Stimulated activated CD8-positive, alpha-beta memory T cell treated with anti-CD3 and anti-CD28 coated beads, Interleukin-4, amount 100 ng/mL, for 48 hours (primary cell): ENCODE results near the gene AIMP1.
"Not testable (repeated sequence)": the region's sequence is repeated elsewhere in the genome, so short reads cannot be mapped to it uniquely, and the experiment has no call there.

Experiments used
- DNase-seq: peaks from one replicate; pipeline ENCODE4 v3.0.0-alpha.2; 2020

Gene AIMP1

DNA sequence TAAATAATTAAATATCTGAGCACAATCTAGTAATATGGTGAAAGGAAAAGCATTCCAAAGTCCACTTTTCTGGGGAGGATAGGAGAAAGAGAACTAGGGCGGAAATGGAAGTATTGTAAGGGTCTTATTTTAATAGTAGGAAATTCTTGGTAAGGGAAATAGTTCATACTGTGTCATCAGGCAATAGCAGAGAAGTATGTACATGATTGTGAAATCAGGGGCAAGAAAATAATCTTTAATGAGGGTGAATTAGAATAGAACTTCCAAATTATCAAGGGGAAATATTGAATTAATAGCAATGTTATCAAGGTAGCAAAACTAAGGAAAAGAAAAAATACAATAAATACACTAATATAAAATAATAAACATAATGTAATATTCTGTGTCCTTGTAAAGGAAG is 37.4 kb downstream of the AIMP1 start:
- DNase-seq, result no peak

DNA sequence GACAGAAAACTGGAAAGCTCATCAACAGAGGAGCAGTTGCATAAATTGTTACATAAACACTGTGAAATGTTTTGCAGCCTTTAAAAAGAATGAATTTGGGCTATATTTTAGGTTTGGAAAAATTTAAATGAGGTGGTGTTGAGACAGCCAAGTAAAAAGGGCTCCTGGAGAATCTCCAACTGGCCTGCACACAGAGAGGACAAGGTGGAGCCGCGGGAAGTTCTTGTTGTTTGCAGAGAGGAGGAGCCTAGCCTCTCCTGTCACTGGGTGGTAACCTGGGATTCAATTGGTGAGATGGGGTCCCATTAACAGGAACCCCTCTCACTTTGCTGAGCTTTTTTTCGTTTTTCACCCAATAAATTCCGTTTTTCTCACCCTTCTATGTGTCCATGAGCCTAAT is 38.8 kb downstream of the AIMP1 start:
- DNase-seq, result no peak

DNA sequence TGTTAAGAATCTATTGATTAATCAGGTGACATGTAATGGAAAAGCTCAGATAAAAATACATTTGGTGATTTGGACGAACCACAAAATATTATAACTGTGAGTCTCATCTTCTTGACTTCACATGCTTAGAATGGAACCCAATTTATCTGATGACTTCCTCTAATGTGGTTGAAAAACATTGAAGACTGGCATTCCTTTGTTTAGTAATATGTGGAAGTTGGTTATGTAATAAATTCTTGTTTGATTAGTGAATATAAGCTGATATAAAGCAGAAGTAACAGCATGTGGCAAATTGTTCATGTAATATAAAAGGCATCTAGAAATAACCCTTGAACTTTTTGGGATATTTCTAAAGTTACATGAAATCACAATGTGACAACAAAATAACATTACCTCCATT is 42.5 kb downstream of the AIMP1 start:
- no peak for DNase-seq

DNA sequence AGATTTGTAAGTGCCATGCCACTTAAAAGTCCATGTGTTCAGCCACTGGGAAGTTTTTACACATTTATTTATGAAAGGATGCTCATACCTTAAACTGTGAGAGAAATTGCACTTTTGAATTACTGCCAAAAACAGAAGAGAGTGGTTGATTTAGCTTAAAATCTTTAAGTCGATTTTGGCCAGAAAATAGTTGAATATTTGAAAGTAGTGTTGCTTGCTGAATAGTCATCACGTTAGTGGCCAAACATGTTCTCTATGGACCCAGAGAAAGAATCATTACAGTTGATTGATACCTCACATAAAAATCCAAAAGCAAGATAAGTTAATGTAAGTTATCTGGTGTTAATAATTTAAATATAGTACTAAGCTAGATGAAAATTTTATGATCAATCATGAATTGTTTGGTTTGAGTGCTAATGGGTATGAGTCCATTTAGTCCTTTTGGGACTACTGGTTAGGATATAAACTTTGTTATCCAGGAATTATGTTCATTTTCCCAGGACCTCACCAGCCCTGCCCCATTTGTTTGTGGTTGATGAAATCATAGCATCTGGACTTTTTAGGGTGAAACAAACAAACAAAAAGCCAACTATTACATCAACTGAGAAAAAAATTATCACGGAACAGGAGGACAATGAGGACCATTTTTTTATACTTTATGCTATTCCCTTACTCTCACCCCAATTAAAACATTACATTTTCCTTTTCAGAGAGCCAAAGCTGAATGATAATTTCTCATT is 45.9 kb downstream of the AIMP1 start:
- no peak for DNase-seq

DNA sequence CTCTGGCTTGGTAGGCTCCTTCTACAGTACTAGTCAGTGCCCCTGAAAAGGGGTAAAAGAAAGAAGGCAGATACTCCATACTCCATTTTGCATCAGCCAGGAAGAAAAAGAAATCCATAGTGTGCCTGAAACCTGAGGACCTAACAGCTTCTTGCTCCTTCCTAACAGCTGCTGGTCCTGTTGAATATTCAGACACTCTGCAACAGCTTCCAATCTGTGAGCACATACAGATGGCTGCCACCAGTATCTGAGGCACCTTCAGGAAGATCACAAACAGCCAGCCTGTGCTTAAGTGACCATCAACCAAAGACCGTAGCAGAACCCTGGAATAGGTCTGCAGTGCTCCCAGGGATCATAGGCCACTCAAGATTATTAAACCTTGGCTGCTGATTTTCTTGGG is 47.9 kb downstream of the AIMP1 start:
- DNase-seq, result no peak

GRCh38 chr4:106365613-106366012 is 49.3 kb downstream of the AIMP1 start:
- no peak for DNase-seq

- DNase-seq, result no peak
Observed at GRCh38 chr4:106366026-106366425, 49.7 kb downstream of the AIMP1 start.

GRCh38 chr4:106367072-106367471 is 50.7 kb downstream of the AIMP1 start:
- no peak for DNase-seq

DNA sequence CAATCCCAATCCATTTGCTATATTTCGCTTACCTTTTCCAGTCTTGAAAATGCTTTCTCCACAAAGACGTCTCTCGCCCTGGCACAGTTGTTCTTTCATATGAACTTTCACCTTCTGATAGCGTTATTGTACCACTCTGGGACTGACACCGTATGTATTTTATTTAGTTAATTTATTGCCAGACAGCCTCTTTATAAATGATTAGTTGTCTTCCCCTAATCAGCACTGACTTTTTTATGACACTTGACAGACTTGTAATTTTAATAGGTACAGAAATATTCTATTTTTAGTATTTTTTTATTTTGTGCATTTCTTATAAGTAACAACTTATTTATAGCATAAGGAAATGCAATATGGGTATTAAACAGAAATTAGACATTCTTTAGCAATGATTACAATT is 52.3 kb downstream of the AIMP1 start, which contains the start of gene GIMD1:
TSS of gene GIMD1 (minus strand) at position 101 of the 400 bp plus-strand sequence. CDS start 1,343 bp downstream, outside the sequence.
- no peak for DNase-seq

DNA sequence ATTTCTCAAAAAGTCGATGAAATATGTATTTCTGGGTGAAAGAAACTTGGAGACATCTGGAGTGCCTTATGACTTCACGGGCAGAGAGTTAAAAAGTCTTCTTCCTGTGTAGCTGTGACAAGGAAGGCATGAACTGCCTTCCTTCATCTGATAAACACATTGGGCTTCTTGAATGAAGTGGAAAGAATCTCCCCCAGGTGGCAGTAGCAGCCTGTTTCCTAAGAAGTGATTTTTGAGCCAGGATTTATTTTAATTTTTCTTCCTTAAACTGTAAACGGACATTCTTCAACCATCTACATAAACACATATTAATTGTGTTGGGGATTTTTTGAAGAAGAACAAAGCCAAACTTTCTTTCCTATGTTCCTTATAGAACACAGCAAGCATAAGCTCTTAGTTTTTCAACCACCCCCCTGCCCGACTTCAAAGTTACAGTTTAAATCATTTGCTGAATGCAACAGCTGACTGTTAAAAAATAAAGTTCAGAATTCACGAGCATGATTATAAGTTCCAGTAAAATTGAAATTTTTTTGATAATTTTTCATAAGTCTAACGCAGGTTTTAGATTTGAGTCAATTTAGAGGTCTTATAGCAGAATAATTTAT is 53.2 kb downstream of the AIMP1 start:
- DNase-seq, result no peak

GRCh38 chr4:106370214-106370613 is 53.9 kb downstream of the AIMP1 start:
- no peak for DNase-seq

DNA sequence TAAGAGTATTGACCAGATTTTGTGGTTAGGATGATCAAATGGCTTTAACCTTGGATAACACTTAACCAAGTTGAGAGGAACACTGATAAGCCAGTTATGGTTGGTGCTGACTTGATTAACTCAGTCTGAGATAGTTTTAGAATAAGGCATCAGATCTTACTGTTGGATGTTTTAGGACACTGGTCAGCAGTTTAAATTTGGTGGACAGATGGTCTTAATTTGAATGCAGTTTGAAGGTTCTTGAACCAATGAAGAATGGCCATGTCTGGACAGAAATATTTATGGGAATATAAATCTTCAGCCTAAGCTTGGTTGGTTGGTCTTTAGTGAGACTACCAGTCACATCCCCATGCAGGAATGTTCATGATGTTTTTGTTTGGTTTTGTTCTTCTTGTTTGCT is 54.8 kb downstream of the AIMP1 start:
- DNase-seq, result no peak

- no peak for DNase-seq
Observed at GRCh38 chr4:106373026-106373425, 56.7 kb downstream of the AIMP1 start.

GRCh38 chr4:106380179-106380578 is 63.8 kb downstream of the AIMP1 start:
- DNase-seq, result no peak

DNA sequence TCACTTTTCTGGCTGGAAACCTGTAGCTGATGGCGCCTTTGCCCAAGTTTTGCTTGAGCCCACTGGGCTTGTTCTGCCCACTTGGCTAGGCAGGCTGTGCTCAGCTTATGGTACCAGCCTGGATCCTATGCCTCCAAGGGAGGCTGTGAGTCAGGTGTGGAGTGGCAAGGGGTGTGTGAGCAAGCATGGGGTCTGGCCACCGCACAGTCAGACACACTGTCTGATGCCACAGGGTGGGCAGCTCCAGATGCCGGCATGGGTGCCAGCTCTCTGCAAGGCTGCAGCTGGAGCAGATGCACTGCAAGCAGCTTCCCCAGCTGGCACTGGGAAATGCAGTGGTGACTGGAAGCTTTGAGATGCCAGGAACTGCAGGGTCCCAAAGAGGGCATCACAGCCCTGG is 68.5 kb downstream of the AIMP1 start:
- DNase-seq, result no peak

DNA sequence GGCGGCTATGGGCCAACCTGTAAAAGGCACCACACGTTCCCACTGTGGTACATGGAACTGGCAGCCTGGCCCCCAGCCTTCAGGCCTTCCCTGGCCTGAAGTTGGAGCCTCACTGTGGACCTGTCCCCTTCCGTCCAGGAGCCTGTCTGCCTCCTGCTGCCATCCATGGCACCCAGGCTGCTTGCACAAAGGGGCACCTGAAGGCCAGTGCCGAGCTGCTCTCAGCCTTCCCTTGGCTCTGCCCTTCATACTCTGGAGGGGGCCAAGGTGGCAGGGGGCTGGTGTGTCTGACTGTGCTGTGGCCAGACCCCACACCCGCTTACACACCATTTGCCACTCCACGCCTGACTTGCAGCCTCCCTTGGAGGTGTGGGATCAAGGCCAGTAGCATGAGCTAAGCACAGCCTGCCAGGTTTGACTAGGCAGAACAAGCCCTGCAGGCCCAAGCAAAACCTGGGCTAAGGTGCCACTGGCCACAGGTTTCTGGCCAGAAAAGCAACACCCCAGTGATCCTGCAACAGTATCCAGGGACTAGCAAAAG is 69.6 kb downstream of the AIMP1 start:
- DNase-seq, result no peak

DNA sequence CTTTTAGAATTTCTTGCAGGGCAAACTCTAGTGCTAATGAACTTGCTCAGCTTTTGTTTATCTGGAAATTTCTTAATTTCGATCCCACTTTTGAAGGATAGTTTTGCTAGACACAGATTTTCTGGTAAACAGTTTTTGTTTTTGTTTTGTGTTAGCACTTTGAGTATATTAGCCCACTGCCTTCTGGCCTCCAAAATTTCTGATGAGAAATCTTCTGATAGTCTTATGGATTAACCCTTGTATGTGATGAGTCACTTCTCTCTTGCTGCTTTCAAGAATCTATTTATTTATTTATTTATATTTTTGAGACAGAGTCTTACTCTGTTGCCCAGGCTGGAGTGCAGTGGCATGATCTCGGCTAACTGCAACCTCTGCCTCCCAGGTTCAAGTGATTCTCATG is 79.2 kb downstream of the AIMP1 start:
- DNase-seq, result no peak

DNA sequence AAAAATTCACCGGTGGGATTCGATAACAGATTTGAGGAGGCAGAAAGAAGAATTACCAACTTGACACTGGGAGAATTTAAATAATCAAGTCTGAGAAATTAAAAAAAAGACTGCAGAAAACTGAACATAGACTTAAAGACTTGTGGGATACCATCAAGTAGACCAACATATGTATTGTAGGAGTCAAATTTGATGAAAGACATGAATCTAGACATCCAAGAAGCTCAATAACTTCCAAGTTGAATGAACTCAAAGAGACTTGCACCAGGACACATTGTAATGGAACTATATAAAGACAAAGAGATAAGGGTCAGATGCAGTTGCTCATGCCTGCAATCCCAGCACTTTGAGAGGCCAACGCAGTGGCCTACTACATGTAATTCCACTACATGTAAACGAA is 82.5 kb downstream of the AIMP1 start:
- DNase-seq, result not testable (repeated sequence)
